VCaP (cell line): ENCODE results near the gene PREX1.
A peak's percentile ranks its signal among the peaks of the same experiment; 100 is the strongest.
"Not testable (repeated sequence)": the region's sequence is repeated elsewhere in the genome, so short reads cannot be mapped to it uniquely, and the experiment has no call there.

Experiments
- H3K27ac ChIP-seq: fragments of 450-650 bp; 2 replicates; pipeline ENCODE4 v1.5.1; 2017
- CTCF ChIP-seq: fragments of 450-650 bp; conservative IDR thresholded peaks from 2 replicates; pipeline ENCODE4 v1.5.1; 2017; ENCODE audit warnings: mild to moderate bottlenecking, moderate library complexity

The PREX1 gene

GRCh38 chr20:48827855-48828733 lies at the start of gene PREX1:
PREX1 (minus strand) TSS chr20:48827999; CDS start chr20:48827860, 139 bp downstream.
- peak; percentile 14; the same call in 1 of the 2 replicates for TF ChIP-seq CTCF

GRCh38 chr20:48877304-48877703 lies 49.5 kb upstream of the PREX1 start:
- H3K27ac ChIP-seq, result no peak overlapping the region
- no peak for TF ChIP-seq CTCF

More at GRCh38 chr20:48827855-48828733, at the start of gene PREX1:
- H3K27ac ChIP-seq, result peak within 1 kb of the TSS; percentile 80

GRCh38 chr20:48875914-48876240 lies 48.1 kb upstream of the PREX1 start:
- no peak for TF ChIP-seq CTCF
- H3K27ac ChIP-seq, result no peak overlapping the region

GRCh38 chr20:48875233-48875913 lies 47.6 kb upstream of the PREX1 start:
- TF ChIP-seq CTCF, result no peak
- no peak overlapping the region for H3K27ac ChIP-seq

- not testable (repeated sequence) for H3K27ac ChIP-seq
Measured at GRCh38 chr20:48869442-48869841, 41.6 kb upstream of the PREX1 start.

- no peak overlapping the region for H3K27ac ChIP-seq
Measured at GRCh38 chr20:48866936-48867335, 39.1 kb upstream of the PREX1 start.

GRCh38 chr20:48864738-48865318 lies 37.0 kb upstream of the PREX1 start:
- no peak overlapping the region for H3K27ac ChIP-seq
- no peak for TF ChIP-seq CTCF

More at GRCh38 chr20:48866936-48867335, 39.1 kb upstream of the PREX1 start:
- TF ChIP-seq CTCF, result no peak

GRCh38 chr20:48864254-48864653 lies 36.5 kb upstream of the PREX1 start:
- no peak for TF ChIP-seq CTCF
- H3K27ac ChIP-seq, result no peak overlapping the region
